ENCODE results near the gene PUS10.
A peak's percentile ranks its signal among the peaks of the same experiment; 100 is the strongest.
"Not testable (repeated sequence)": the region's sequence is repeated elsewhere in the genome, so short reads cannot be mapped to it uniquely, and the experiment has no call there.

The PUS10 gene

GRCh38 chr2:61017556-61018317 is at the start of gene PUS10, which contains the start of gene PEX13:
PUS10 (minus strand) TSS chr2:61018255; CDS start chr2:61011890, 6,365 bp downstream.
PEX13 (plus strand) TSS chr2:61017720; CDS start chr2:61017760, 40 bp downstream.
- peak; percentile 73 for DNase-seq

- peak; percentile 86 for DNase-seq
These were observed 48.0 kb upstream of the PUS10 start, which contains the start of gene SANBR for GRCh38 chr2:61065714-61066709. SANBR (plus strand) TSS chr2:61065871; CDS start chr2:61070351, 4,480 bp downstream.

GRCh38 chr2:61059382-61059781 is 41.3 kb upstream of the PUS10 start:
- DNase-seq, result no peak

GRCh38 chr2:61057562-61057961 is 39.5 kb upstream of the PUS10 start:
- DNase-seq, result no peak

- no peak for DNase-seq
These were observed 37.5 kb upstream of the PUS10 start for GRCh38 chr2:61055557-61055956.

GRCh38 chr2:61045999-61046398 is 27.9 kb upstream of the PUS10 start:
- no peak for DNase-seq

- DNase-seq, result no peak
These were observed 27.2 kb upstream of the PUS10 start for GRCh38 chr2:61045226-61045625.

GRCh38 chr2:61044636-61045035 is 26.6 kb upstream of the PUS10 start:
- DNase-seq, result no peak

GRCh38 chr2:61042807-61043206 is 24.8 kb upstream of the PUS10 start:
- DNase-seq, result no peak

GRCh38 chr2:61036643-61037042 is 18.6 kb upstream of the PUS10 start:
- not testable (repeated sequence) for DNase-seq

- not testable (repeated sequence) for DNase-seq
These were observed 16.5 kb upstream of the PUS10 start for GRCh38 chr2:61034592-61034991.

- DNase-seq, result no peak
These were observed 11.5 kb upstream of the PUS10 start for GRCh38 chr2:61029533-61029932.

- DNase-seq, result no peak
These were observed 5.6 kb upstream of the PUS10 start for GRCh38 chr2:61023670-61024069.

- DNase-seq, result no peak
These were observed 3.2 kb upstream of the PUS10 start for GRCh38 chr2:61021228-61021660.

- no peak for DNase-seq
These were observed 743 bp upstream of the PUS10 start for GRCh38 chr2:61018798-61019197.

- DNase-seq, result no peak
These were observed 282 bp upstream of the PUS10 start for GRCh38 chr2:61018318-61018755.

GRCh38 chr2:61017003-61017555 is 976 bp downstream of the PUS10 start:
- DNase-seq, result peak; percentile 74

- DNase-seq, result no peak
These were observed 1.6 kb downstream of the PUS10 start for GRCh38 chr2:61016392-61017002.

- DNase-seq, result no peak
These were observed 2.1 kb downstream of the PUS10 start for GRCh38 chr2:61015976-61016375.

GRCh38 chr2:61014763-61015162 is 3.3 kb downstream of the PUS10 start:
- DNase-seq, result no peak

- no peak for DNase-seq
These were observed 4.7 kb downstream of the PUS10 start for GRCh38 chr2:61013382-61013781.

GRCh38 chr2:61012303-61012702 is 5.8 kb downstream of the PUS10 start:
- not testable (repeated sequence) for DNase-seq

- no peak for DNase-seq
These were observed 6.4 kb downstream of the PUS10 start for GRCh38 chr2:61011678-61012077.

All from activated T-cell treated with anti-CD3 and anti-CD28 coated beads, Interleukin-2, amount 50 U/mL, for 1 hour (primary cell).